ENCODE measurements around the gene SESTD1. TPM values are rescaled to one million over a fixed set of nuclear protein-coding genes. Genes with fewer than 3 reads are reported as not detected.
A peak's percentile ranks its signal among the peaks of the same experiment; 100 is the strongest.
"Not testable (repeated sequence)": the region's sequence is repeated elsewhere in the genome, so short reads cannot be mapped to it uniquely, and the experiment has no call there.

Gene SESTD1
- total and polyA plus RNA-seq, 2 donors from 2014 or later, result 9.8 to 93.5 TPM

- intact Hi-C loops (cut with DNase I), result no loop called here
- FAIRE-seq, result no peak
Measured at GRCh38 chr2:179059026-179059700, 205.5 kb downstream of the SESTD1 start.

DNA sequence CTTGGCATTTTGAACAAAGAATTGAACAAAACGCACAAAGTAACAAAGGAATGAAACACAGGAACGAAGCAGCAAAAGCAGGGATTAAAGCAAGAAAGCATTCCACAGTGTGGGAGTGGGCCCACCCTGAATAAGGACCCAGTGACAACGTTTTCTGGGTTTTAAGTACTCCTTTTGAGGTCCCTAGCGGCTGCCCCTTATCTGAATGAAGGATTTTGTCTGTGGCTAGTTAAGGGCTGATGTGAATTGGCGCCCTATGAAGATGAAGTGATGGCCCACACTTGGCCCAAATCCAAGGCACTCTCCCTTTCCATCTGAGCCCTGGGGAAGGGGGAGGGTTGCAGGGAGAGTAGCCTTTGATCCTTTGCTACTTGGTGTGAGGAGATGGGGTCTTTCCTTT is 206.9 kb downstream of the SESTD1 start:
- Histone ChIP-seq H3K4me1 (ENCODE audit: control insufficient read depth in 2 of 3, insufficient read depth in 2 of 3, low read depth in 1 of 3, low read length in 3 of 3) (peaks cover 0 to 10% (median 6%) of the 10 kb centered on the region in 3 donors), H3K4me3 (ENCODE audit: low read length in 3 of 3) (no peak overlapping the region), H3K27ac (ENCODE audit: low read depth in 2 of 2, low read length in 2 of 2) (peak overlapping the region in 1 of 2 donors; percentile 29), H3K9ac (ENCODE audit: low read length in 3 of 3) (no peak overlapping the region), H3K9me3 (ENCODE audit: control insufficient read depth in 2 of 3, insufficient read depth in 1 of 3, low read length in 3 of 3) (no peaks in the 10 kb centered on the region), H3K27me3 (ENCODE audit: control insufficient read depth, insufficient read depth, low read length) (no peaks in the 10 kb centered on the region), H3K36me3 (ENCODE audit: control insufficient read depth in 2 of 3, insufficient read depth in 3 of 3, low read length in 3 of 3) (no peaks in the 10 kb centered on the region)
- TF ChIP-seq, protein P1, sequence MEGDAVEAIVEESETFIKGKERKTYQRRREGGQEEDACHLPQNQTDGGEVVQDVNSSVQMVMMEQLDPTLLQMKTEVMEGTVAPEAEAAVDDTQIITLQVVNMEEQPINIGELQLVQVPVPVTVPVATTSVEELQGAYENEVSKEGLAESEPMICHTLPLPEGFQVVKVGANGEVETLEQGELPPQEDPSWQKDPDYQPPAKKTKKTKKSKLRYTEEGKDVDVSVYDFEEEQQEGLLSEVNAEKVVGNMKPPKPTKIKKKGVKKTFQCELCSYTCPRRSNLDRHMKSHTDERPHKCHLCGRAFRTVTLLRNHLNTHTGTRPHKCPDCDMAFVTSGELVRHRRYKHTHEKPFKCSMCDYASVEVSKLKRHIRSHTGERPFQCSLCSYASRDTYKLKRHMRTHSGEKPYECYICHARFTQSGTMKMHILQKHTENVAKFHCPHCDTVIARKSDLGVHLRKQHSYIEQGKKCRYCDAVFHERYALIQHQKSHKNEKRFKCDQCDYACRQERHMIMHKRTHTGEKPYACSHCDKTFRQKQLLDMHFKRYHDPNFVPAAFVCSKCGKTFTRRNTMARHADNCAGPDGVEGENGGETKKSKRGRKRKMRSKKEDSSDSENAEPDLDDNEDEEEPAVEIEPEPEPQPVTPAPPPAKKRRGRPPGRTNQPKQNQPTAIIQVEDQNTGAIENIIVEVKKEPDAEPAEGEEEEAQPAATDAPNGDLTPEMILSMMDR (IDR thresholded peaks at IDR 0.05; ENCODE audit: borderline replicate concordance, extremely low read depth, insufficient read depth), result no peak
- FAIRE-seq (no peak), DNase-seq (no peak)
- intact Hi-C loops (cut with DNase I), result no loop called here

More at GRCh38 chr2:179059026-179059700, 205.5 kb downstream of the SESTD1 start:
- Histone ChIP-seq H3K9me3 (ENCODE audit: control insufficient read depth in 2 of 3, insufficient read depth in 1 of 3, low read length in 3 of 3) (no peaks in the 10 kb centered on the region), H3K27me3 (ENCODE audit: control insufficient read depth, insufficient read depth, low read length) (no peaks in the 10 kb centered on the region), H3K4me3 (ENCODE audit: low read length in 3 of 3) (no peak overlapping the region), H3K4me1 (ENCODE audit: control insufficient read depth in 2 of 3, insufficient read depth in 2 of 3, low read depth in 1 of 3, low read length in 3 of 3) (peaks cover 0 to 10% (median 6%) of the 10 kb centered on the region in 3 donors), H3K36me3 (ENCODE audit: control insufficient read depth in 2 of 3, insufficient read depth in 3 of 3, low read length in 3 of 3) (no peaks in the 10 kb centered on the region), H3K9ac (ENCODE audit: low read length in 3 of 3) (no peak overlapping the region), H3K27ac (ENCODE audit: low read depth in 2 of 2, low read length in 2 of 2) (no peak overlapping the region)
- no peak for DNase-seq
- TF ChIP-seq, protein P1 (IDR thresholded peaks at IDR 0.05; ENCODE audit: borderline replicate concordance, extremely low read depth, insufficient read depth), result no peak

DNA sequence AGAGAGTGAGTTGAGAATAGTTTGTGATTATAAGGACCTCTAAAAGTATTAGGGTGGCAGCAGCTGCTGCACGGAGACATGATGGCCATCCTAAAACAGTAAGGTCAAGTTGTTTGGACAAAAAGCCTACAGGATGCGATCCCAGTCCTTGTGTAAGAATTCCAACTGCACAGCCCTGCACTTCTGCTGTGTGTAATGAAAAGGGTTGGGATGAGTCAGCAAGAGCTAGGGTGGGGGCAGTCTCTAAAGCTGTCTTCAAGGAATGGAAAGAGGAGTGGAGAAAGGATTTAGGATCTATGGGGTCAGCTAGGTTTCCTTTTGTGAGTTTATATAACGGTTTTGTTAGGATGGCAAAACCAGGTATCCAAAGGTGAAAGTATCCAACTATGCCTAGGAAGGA is 211.1 kb downstream of the SESTD1 start:
- H3K9me3 ChIP-seq (ENCODE audit: control insufficient read depth in 2 of 3, insufficient read depth in 1 of 3, low read length in 3 of 3); intact Hi-C loops (cut with DNase I); H3K4me3 ChIP-seq (ENCODE audit: low read length in 3 of 3); H3K27me3 ChIP-seq (ENCODE audit: control insufficient read depth, insufficient read depth, low read length); FAIRE-seq; H3K36me3 ChIP-seq (ENCODE audit: control insufficient read depth in 2 of 3, insufficient read depth in 3 of 3, low read length in 3 of 3); H3K9ac ChIP-seq (ENCODE audit: low read length in 3 of 3); DNase-seq; H3K27ac ChIP-seq (ENCODE audit: low read depth in 2 of 2, low read length in 2 of 2): not testable (repeated sequence)
- H3K4me1 ChIP-seq (ENCODE audit: control insufficient read depth in 2 of 3, insufficient read depth in 2 of 3, low read depth in 1 of 3, low read length in 3 of 3), result peaks cover 0 to 17% (median 13%) of the 10 kb centered on the region in 3 donors

Other genes starting within 250 kb of the SESTD1 start
- gene CCDC141, start 214.7 kb downstream of the SESTD1 start, total RNA-seq, result 3.0 TPM
- gene CCDC141, start 214.7 kb downstream of the SESTD1 start, polyA plus RNA-seq (ENCODE audit: insufficient read depth, low read depth, low replicate concordance), result not detected